Mucosa of gallbladder (tissue), 1 donor: ENCODE data around the gene SIDT2. TPM values are rescaled to one million over a fixed set of nuclear protein-coding genes. Genes with fewer than 3 reads are reported as not detected.

Experiments used
- DNase-seq: peaks from one replicate; pipeline ENCODE4 v3.0.0-alpha.2; 2020; ENCODE audit warnings: low spot score
- total RNA-seq: library from RNA; stranded (reverse); gene quantifications from one replicate; pipeline ENCODE4 v1.2.1, GENCODE V29; 2021
- donor health status: DM: no; HTN: no; CAD: no.

Gene SIDT2
- total RNA-seq, 1 donor from 2014 or later, result 72.9 TPM

DNA sequence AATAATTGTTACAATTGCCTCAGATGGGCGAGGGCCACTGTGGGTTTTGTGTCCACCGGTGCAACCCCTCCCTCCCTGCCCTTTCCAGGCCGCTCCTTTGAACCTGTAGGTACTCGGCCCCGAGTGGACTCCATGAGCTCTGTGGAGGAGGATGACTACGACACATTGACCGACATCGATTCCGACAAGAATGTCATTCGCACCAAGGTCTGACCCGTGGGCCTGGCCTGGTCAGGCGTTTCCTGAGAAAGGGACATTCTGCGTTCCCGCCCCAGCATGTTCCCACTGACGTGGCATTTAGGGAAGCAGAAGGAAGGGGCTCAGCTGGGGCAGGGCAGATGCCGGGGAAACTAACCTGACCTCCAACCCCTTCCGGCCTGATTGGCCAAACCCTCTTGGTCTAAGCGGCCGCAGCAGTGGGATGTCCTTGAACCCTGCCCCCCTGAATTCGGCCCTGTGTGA is 10.1 kb downstream of the SIDT2 start:
- DNase-seq, result no peak

DNA sequence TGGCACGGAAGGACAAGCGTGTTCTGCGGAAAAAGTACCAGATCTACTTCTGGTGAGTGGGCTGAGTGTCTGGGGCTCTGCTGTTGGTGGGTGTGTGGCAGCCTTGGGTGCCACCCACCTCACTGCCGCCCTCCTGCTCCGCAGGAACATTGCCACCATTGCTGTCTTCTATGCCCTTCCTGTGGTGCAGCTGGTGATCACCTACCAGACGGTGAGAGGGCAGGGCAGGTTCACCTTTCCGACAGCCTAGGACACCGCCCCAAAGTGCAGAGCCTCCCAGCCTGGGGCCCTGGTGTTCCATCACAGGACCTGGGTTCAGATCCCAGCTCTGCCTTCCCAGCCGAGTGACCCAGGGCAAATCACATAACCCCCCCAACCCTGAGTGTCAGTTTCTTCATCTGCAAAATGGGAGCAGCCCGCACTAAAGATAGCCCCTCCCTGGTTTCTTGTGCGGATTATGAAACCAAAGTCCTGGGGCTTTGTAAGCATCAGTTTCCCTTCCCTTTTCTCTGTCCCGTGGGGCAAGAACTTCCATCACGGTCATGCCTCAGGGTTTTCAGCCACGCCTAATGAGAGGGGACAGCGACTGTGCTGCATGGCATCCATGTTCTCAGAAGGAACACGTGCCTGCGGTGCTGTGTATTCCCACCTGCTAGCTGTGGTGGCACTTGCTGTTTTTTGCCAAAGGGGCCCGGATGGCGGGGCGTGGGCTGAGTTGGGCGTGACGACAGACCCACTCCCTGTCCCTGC is 10.8 kb downstream of the SIDT2 start:
- no peak for DNase-seq

DNA sequence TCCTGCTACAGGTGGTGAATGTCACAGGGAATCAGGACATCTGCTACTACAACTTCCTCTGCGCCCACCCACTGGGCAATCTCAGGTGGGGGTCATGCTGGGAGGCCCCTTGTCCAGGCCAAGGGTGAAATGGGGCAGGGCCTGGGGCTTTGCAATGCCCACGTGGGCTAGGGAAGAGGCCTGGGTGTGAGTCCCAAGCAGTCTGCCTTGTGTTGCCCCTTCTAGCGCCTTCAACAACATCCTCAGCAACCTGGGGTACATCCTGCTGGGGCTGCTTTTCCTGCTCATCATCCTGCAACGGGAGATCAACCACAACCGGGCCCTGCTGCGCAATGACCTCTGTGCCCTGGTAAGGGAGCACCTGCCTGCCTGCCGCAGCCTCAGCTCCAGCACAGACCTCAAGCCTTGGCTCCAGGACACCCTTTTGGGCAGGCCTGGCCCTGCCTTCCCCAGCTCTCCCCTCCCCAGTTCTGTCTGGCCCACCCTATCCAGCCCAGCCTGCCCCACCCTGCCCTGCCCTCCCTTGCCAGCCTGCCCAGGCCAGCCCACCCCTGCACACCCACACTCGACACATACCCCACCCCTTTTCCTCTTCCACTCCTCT is 11.5 kb downstream of the SIDT2 start:
- DNase-seq, result no peak

DNA sequence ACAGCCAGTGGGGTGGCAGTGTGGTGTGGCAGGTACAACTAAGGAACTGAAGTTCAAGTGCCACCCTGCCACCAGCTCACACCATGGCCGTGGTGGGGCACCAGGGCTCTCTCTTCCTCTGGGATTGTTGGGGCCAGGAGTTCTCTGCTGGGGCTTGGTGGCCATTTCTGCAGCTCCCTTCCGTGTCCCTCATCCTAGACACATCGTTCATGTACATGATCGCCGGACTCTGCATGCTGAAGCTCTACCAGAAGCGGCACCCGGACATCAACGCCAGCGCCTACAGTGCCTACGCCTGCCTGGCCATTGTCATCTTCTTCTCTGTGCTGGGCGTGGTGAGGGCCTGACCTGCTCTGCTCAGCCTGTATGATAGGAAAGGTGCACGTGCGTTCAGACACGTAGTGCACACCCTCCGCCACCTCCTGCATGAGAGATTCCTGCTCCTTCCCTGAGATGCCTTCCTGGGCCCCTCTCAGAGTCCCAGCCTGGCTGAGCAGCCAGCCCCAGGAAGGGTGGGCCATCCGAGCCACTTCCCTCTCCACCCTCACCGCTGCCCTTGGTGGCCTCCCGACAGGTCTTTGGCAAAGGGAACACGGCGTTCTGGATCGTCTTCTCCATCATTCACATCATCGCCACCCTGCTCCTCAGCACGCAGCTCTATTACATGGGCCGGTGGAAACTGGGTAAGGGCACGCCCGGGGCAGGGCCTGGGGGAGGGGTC is 13.3 kb downstream of the SIDT2 start:
- no peak for DNase-seq

DNA sequence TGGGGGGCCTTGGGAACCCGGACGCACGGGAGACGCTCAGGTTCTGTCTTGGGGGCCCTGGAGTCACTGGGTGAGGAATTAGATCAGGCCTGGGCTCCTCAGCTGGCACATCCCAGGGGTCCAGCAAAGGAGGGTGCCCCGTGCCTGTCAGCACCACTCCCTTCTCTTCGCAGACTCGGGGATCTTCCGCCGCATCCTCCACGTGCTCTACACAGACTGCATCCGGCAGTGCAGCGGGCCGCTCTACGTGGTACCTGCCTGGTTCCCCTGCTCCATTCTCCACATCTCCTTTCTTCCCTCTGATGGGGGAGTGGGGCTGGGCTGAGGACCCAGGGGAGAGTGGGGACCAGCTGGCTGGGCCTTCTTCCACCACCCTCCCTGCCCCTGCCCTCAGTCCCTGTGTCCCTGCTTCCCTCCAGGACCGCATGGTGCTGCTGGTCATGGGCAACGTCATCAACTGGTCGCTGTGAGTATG is 13.9 kb downstream of the SIDT2 start:
- DNase-seq, result no peak

DNA sequence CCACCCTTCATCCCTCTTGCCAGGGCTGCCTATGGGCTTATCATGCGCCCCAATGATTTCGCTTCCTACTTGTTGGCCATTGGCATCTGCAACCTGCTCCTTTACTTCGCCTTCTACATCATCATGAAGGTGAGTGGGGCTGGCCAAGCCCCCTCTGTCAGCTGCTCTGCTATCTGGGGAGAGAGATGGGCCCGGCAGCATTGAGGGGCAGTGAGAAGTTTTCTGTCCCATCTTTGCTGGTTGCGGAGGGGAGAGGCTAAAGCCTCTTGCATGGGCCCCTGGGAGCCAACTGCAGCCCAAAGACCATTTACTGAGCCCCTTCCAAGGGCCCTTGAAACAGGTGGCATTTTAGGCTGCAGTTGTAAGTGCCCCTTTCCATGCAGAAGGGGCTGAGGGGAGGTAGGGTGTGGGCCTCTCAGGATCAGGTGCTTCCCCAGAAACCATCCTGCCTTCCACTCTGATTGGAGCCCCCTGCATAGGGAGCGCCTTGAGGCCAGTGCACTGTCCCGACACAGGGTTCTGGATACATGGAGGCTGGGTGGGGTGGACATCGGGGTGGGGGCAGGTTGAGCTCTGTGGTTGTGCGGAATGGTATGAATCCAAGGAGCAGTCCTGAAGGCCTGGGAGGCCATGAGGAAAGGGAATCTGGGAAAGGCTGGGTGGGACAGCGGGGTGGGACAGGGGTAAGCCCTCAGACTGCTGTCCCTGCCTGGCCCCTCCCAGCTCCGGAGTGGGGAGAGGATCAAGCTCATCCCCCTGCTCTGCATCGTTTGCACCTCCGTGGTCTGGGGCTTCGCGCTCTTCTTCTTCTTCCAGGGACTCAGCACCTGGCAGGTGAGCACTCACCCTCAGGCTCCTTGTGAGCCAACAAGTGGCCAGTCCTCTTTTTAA is 14.8 kb downstream of the SIDT2 start:
- DNase-seq, result no peak

DNA sequence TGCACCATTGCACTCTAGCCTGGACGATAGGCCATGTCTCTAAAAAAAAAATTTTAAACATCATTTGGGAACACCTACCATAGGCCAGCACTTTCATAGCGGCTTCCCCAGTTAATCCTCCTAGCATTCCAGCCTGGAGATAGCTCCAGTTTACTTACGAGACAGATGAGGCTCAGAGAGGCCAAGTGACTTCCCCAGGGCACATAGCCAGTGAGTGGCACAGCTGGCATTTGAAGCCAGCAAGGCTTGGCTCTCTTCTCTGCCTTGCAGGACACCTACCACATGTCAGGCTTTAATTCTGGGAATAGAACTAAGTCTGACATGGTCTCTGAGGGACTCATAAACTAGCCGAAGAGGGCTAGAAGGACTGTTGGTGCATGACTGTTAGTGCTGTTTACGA is 15.7 kb downstream of the SIDT2 start:
- no peak for DNase-seq

DNA sequence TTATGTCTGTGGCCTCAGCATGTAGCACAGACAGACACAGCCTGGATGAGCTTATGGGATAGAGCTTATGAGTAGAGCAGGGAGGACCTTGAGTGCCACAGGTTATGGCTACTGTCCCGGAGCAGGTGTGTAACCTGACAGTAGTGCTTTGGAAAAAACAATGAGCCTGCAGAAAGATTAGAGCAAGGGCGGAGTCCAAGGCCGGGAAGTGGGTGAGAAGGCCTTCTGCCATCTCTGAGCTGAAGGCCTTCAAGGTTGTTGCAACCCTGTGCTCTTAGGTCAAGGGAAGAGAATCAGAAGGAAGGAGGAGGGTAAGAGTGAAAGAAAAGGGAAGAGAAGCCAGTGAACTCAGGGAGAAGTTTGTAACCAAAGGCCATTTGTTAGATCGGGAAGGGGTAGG is 16.7 kb downstream of the SIDT2 start:
- no peak for DNase-seq

DNA sequence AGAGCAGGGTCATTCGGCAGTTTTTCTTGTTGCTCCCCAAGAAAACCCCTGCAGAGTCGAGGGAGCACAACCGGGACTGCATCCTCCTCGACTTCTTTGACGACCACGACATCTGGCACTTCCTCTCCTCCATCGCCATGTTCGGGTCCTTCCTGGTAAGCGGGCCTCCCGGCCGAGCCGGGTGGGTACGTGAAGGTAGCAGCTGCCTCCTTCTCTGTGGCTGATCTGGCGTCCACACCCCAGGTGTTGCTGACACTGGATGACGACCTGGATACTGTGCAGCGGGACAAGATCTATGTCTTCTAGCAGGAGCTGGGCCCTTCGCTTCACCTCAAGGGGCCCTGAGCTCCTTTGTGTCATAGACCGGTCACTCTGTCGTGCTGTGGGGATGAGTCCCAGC is 17.2 kb downstream of the SIDT2 start:
- no peak for DNase-seq

DNA sequence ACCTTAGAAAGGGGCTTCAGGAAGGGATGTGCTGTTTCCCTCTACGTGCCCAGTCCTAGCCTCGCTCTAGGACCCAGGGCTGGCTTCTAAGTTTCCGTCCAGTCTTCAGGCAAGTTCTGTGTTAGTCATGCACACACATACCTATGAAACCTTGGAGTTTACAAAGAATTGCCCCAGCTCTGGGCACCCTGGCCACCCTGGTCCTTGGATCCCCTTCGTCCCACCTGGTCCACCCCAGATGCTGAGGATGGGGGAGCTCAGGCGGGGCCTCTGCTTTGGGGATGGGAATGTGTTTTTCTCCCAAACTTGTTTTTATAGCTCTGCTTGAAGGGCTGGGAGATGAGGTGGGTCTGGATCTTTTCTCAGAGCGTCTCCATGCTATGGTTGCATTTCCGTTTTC is 18.5 kb downstream of the SIDT2 start:
- DNase-seq, result no peak

DNA sequence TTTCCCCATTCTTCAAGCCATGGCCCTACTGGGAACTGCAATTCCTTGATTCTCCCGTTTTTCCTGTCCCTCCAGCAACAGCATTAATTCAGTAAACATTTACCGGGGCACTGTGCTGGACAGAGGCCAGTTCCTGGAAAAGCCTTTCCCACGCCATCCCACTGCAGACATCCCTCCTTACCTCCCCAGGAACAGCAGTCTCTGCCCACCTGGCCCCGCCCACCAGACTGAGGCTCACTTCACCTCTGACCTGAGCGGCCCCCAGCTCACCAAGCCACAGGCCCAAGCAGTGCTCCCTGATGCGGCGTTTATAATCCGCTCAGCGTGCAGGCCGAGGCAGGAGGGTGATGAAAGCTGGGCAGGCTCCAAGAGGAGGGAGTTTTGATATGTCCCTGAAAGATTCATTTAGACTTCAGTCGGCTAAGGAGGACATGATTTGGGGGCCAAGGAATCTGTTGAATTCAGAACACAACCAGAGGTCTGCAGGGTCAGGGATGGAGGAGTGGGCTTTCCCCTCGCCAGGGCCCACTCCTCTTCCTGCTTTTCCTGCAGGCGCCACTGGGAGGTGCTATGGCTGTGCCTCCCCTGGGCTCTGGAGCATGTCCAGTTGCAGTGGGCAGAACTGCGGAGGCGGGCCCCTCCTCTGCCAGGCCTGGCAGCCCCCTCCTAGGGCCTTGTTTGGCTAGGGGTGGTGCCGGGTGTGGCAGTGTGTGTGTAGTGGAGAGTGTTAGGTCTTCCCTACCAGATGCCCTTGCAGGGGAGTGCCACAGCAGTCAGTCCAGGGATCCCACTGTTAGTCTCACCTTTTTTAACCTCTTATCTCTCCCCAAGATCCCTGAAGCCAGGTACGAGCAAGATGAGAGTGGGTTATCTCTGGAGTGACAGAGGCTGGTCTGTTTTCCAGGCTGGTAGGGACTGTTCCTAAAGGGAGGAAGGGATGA is 19.2 kb downstream of the SIDT2 start:
- DNase-seq, result peak; percentile 48

DNA sequence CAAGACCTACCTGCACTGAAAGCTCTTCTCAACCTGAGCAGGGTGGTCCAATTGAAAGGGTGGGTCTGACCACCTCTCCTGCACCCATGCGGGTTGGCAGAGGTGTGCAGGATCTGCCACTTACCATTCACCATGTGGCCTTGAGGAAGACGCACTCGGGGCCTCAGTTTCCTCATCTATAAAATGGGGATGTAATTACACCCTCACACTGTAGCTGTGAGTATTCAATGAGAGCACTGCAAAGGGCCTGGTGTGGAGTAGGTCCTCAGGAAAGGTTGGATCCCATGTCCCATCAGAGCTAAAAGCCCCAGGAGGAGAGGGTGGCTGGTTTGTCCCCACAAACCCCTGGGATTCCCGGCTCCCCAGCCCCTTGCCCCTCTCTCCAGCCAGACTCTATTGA is 20.1 kb downstream of the SIDT2 start:
- DNase-seq, result no peak

DNA sequence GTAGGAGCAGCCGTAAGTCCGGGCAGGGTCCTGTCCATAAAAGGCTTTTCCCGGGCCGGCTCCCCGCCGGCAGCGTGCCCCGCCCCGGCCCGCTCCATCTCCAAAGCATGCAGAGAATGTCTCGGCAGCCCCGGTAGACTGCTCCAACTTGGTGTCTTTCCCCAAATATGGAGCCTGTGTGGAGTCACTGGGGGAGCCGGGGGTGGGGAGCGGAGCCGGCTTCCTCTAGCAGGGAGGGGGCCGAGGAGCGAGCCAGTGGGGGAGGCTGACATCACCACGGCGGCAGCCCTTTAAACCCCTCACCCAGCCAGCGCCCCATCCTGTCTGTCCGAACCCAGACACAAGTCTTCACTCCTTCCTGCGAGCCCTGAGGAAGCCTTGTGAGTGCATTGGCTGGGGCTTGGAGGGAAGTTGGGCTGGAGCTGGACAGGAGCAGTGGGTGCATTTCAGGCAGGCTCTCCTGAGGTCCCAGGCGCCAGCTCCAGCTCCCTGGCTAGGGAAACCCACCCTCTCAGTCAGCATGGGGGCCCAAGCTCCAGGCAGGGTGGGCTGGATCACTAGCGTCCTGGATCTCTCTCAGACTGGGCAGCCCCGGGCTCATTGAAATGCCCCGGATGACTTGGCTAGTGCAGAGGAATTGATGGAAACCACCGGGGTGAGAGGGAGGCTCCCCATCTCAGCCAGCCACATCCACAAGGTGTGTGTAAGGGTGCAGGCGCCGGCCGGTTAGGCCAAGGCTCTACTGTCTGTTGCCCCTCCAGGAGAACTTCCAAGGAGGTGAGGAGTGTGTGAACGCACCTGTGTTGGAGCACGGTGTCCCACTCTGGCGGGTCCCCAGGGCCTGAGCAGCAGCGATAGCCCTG is 20.7 kb downstream of the SIDT2 start, which contains the start of gene TAGLN:
TSS of gene TAGLN (plus strand) at position 318 of the 863 bp plus-strand sequence. CDS start 3,644 bp downstream, outside the sequence.
- peak; percentile 82 for DNase-seq

DNA sequence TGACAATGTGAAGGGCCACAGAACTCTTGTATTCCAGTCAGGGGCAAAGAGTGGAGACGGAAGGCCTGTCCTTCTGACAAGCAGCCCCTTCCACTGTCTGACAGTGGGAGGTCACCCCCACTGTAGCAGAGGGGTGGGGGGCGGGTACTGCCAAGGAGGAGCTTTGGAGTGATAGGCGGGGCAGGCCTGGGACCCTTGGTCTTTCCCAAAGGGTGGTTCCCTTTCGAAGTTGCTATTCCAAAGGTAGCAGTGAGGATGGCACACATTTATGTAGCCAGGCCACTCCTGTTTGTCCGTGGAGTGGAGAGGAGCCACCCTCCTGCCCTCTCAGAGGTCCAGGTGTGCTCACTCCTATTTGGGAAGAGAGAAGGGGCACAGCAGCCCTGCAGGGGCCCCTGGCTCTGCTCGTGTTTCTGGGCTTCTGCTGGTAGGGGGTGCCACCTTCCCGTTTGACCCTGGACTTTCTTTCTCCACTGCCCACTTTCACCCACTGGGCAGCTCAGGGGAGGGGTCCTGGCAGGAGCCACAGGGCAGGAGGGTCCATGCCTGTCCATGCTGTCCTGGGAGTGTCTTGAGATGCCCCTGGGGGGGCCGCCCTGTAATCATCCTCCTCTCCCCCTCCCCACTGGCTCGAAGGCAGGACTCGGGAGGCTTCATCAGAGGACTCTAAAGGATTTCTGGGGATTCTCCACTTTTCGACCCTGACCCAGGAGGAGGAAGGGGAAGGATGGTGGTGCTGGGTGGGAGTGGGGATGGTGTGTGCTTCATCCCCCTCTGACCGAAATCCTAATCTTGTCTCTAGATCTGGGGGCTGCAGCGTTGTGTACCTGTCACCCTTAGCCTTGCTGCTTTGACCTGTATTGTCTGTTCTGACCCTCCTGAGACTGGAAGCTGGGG is 21.6 kb downstream of the SIDT2 start:
- no peak for DNase-seq

DNA sequence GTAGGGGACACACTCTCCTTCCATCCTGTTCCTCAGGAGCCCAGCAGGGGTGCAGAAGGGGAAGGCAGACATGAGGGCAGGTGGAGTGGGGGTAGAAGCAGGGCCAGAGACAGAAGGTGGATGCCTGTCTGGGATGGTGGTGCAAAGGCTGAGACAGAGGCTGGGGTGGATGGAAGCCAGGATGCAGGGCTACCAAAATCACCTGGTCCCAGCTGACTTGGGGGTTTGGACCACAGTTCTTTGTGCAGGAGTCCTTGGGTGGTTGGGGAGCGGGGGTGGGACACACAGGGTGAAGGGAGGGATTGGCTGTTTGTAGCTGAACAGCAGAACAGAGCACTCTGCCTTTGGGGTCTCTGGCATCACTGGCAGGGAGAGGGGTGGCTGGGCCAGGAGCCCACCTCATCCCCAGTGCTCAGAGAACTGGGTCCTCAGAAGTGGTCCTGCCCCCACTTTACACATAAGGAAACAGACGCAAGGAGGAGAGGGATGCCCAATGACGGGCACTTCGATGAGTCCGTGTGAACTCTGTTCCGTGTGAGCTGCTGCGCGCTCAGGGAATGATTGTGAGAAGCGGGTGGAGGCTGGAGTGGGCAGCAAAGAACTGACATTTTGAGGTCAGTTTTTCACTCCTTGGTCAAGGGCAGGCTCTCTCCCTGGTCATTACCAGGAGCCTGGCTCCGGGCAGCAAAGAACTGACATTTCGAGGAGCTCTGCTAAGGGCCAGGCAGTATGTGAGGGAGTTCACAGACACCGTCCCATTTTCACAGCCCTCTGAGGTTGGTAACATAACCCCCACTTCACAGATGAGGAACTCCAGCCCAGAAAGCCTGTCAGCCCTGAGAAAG is 22.5 kb downstream of the SIDT2 start:
- DNase-seq, result no peak

DNA sequence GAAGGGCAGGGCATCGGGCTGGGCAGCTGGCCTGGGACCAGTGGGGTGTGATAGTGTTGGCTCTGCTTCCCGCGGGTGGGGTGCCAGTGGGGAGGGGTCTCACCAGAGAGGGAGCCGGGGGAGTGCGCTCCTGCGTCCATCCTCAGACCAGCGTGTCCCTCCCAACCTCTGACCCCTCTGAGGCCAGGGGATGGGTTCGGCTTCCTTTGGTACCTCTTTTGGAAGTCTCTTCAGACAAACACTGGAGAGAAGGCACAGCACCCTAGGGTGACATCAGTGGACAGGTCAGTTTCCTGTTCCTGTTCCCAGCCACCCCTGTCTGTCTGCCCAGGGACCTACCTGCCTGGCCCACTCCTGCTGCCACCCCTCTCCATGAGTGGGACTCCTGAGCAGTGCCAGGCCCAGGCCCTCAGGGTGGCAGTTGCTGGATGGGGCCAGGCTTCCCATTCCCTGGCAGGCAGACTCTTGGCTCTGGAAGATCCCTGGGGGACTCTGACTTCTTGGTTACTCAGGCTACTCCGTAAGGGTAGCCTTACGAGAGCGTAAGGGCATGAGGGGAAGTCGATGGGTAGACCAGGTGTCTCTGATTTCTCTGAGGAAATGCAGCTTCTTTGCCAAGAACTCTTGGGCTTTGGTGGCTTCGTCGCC is 23.2 kb downstream of the SIDT2 start:
- no peak for DNase-seq
